HG03565 (cell line): ENCODE results near the gene VWF.

Experiments used
- ATAC-seq: cut with Tn5 transposase; IDR thresholded peaks from one replicate; pipeline ENCODE4 v1.9.1; 2021; ENCODE audit warnings: mild to moderate bottlenecking, moderate library complexity; ENCODE audit not compliant: unreplicated experiment

VWF gene

DNA sequence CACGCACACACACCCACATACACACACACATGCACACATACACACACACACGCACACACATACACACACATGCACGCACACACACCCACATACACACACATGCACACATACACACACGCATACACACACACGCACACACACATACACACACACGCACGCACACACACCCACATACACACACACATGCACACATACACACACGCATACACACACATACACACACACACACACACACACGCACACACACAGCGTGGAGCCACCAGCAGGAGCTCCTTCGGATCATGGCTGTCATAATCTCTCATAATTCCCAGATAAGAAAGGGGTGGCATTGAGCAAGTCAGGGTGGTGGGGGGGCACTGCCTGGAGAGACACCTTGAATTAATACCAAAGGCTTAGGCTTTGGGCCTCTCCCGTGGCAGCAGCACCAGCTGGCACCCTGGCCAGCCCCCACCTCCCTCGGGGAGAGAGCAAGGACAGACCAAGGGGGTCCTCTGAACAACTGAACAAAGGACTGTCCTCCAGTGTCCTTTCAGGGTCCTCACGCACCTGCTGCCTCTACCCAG, 201.3 kb downstream of the VWF start:
- ATAC-seq = no peak

- ATAC-seq = no peak
These were observed 202.2 kb downstream of the VWF start for GRCh38 chr12:5921966-5922899.

GRCh38 chr12:5921027-5921909, 203.2 kb downstream of the VWF start:
- ATAC-seq = no peak

DNA sequence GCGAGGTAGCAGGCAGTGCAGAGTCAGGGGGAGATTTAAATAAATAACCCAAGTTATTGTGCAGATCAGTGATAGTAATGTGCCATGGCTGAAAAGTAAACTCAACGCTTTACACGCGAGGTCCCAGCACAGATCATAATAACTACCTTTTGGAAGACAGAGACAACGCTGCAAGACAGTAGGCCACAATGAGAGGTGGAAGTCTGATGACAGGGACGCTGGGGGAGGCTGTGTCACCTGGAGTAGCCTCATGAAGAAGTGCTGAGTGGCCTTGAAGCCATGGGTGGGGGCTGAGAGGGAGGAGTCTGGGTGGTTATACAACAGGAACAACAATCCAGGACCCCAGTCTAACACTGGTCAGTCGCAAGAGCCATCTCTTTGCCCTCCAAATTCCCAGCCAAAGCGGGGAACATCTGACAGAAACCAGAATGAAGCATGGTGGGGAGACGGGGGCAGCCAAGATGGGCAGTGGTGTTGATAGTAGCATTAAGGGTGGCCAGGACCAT, 207.6 kb downstream of the VWF start:
- no peak for ATAC-seq

GRCh38 chr12:5915511-5915910, 209.0 kb downstream of the VWF start:
- no peak for ATAC-seq

DNA sequence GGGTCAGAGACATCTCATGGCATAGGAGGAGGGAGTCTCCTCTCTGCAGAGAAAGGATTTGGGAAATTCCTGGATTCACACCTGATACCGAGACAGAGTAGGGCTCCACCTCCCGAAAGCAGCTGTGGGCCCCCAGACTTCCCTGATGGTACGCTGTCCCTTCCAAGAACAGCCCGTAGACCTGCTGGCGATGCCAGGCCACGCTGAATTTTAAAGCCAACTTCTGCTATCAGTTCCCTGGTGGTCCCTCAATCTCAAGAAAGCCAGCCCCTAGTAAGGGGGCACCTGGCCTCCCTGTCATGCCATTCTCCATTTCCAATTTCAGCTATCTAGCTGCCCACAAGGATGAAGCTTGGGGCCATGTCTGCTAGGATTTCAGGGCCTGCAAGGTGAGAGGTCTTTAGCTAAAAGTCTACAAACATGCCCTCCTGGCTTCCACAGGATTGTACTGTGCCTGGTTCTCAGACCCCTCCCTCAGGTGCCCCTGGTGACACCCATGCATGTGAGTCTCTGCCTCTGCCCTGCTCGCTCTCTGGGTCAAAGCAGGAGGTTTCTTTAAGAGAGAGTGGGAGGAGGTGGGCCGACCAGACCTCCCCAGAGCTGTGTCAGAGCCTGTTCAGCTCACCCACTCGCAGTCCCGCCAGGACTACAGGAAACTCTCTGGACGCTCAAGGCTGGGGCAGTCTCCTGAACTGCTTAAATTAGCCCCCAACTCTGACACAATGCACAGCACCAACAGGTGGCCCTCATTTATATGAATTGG, 209.9 kb downstream of the VWF start:
- no peak for ATAC-seq

GRCh38 chr12:5913387-5913786, 211.1 kb downstream of the VWF start:
- ATAC-seq = no peak

DNA sequence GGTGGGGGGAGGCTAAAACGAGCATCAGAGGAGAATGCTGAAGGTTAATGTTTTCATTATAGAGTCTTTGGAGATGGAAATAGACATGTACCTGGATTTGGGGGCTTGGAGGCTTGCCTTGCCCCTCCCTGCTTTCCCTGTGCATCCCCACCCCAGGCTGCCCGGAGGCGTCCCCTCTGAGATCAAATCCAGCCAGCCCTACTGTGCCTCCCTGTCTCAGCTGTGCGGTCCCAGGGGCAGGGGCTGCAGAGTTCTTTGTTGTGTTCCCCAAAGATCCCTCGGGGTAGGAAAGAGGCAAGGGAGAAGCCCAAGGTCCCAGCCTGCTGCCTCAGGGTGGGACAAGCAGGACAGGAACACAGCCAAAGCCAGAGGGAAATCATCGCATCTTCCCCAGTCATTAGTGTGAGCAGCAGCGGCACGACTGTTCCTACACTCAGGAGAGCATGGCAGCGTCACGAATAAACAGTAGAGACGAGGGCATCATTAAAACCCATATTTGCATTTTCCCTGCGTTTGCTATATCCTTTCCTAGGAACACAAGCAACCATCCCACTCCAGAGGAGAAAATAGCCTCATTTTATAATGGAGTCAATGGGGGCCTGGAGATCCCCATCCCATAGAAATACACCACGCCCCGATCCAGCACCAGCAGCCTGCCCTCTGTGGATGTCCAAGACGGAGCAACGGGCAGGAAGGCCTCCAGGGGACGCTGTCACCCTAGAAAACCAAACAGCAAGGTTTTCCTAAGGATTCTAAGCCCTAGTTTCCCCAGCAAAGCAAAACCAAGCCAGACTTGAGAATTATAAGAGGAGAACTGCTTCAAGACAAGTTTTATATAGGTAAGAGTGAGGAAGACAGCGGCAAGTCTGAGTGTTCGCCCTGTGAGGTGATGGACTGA, 211.8 kb downstream of the VWF start:
- no peak for ATAC-seq

DNA sequence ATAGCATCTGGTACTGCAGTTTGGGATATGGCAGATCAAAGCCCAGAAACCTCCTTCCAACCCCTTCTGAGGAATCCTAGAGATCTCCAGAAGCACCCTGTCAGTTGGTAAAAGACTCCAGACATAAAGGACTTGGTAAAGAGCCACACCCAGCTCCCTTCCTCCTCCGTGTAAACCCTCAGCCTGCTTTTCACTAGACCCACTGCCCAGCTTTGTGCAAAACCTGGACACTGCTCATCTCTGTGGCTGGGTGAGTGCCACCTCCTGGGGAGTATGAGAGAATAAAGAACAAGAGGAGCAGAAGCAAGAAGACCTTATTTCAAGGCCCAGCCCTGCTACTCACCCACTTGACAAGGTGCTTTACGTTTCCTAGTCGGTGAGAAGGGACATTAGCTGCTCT, 212.5 kb downstream of the VWF start:
- no peak for ATAC-seq

DNA sequence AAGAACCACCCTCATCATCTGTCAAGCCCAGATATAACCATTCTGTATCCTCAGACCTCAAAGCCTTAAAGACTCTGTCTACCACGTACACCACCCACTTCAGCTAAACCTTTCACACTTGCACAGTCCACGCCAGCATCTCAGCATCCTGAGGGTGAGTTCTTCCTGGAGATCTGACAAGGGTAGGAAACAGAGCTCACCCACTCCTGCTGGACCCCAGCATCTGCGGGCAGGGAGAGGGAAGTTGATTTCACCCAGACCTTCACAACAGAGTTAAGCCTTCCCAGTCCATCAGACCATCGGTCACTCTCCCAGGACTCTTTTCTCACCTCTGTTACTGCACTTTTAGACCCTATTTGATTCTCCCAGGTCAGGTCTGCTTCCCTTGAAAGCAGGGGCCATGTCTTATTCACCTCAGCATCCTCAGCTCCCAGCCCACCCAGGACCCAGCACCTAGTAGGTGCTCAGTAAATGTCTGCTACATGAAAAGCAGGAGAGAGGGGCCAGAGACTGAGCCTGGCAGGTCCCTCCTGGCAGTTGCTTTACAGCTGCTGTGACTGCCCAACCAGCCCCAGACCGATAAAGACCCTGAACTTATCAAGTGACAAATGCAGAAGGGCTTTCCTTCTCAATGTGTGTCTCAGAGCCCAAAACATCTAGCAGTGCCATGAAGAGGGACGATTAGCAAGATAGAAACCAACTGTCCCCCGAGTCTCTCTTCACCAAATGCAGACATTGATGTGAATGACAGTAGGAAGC, 213.5 kb downstream of the VWF start:
- no peak for ATAC-seq

GRCh38 chr12:5909560-5909959, 214.9 kb downstream of the VWF start:
- ATAC-seq = no peak

DNA sequence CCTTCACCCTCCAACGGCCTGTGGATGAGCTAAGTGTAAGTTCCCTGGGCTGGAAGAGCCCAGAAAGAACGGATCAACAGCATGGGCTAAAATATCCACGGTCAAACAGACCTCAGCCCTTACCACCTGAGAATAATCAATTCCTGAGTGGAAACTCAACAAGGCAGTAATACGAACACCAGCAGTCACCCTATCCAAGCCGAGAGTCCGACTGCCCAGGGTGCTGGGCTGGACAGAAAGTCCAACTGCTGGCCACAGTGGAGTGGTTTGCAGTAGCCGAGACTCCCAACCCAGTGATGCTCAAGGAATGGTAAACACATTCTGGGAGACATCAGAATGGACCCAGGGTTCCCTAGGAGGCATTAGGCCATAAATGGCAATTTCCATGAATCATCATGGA, 216.2 kb downstream of the VWF start:
- no peak for ATAC-seq

- no peak for ATAC-seq
These were observed 216.7 kb downstream of the VWF start for GRCh38 chr12:5907807-5908206.

- no peak for ATAC-seq
These were observed 218.7 kb downstream of the VWF start for GRCh38 chr12:5905757-5906156.

- no peak for ATAC-seq
These were observed 219.5 kb downstream of the VWF start for GRCh38 chr12:5904969-5905368.

DNA sequence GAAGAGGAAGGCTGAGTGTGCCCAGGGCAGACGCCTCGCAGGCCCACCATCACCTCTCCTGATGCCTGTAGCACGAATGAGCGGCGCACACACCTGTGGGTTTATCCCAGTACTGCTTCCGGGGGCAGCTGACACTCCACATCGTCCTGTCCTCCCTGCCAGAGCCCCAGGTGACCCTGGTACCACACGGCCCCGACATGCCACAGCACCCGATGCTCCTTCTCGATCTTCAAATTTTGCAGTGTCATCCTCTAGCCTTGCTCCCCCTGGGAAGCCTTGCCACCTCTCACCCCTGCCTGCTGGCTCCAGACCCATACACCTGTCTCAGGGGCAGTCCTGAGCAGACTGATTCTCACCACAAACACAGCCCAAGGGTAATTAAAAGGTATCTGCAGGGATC, 220.0 kb downstream of the VWF start:
- ATAC-seq = no peak

GRCh38 chr12:5902736-5903135, 221.7 kb downstream of the VWF start:
- no peak for ATAC-seq

DNA sequence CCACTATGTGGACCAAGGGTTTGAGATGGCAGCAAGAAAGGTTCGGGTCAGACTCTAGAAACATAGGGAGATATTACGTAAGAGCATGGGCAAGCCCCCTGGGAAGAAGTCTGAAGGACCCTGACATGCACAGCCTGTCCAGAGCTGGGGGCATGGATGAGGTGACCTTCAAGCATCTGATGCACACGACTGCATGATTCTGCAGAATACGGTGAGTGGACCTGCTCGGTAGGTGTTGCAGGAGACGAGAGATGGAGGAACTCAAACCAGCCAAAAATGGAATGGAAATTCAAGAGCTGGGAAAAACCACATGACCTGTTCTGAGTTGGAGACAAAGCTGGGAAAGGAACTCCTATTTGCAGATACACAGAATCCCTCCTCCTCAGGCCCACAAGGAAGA, 223.1 kb downstream of the VWF start:
- ATAC-seq = no peak
